SHP77 (cell line): ENCODE measurements around the gene CCDC7.
"Not testable (repeated sequence)": the region's sequence is repeated elsewhere in the genome, so short reads cannot be mapped to it uniquely, and the experiment has no call there.

Source experiments
- DNase-seq, 2 experiments: peaks; one replicate each; lab custom pipeline; 2025; lab: John Stamatoyannopoulos, UW

Gene CCDC7

DNA sequence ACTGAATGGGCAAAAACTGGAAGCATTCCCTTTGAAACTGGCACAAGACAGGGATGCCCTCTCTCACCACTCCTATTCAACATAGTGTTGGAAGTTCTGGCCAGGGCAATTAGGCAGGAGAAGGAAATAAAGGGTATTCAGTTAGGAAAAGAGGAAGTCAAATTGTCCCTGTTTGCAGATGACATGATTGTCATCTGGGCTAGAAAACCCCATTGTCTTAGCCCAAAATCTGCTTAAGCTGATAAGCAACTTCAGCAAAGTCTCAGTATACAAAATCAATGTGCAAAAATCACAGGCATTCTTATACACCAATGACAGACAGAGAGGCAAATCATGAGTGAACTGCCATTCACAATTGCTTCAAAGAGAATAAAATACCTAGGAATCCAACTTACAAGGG, 116.8 kb downstream of the CCDC7 start:
- DNase-seq = not testable (repeated sequence)

DNA sequence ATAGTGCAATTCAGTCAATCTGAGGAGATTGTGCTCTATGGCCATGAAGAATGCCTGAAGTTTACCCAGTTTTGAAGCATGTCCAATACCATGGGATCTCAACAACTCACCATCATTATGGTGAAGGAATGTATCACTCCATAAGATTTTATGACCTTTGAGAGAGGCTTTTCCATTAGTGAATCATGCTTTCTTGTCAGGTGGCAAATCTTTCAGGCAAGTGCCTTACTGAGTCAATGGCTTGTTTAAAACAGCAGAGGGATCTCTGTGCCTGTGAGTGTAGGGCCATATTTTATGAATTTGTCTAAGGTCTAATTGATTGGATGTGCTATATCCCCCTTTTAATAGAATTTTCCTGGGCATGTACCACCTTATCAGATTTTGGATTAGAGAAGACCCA, 131.5 kb downstream of the CCDC7 start:
- DNase-seq = no peak

- no peak for DNase-seq
These were observed 137.0 kb downstream of the CCDC7 start for GRCh38 chr10:32582946-32583345.

GRCh38 chr10:32598022-32598421, 152.1 kb downstream of the CCDC7 start:
- not testable (repeated sequence) for DNase-seq

GRCh38 chr10:32600317-32600716, 154.4 kb downstream of the CCDC7 start:
- no peak for DNase-seq

DNA sequence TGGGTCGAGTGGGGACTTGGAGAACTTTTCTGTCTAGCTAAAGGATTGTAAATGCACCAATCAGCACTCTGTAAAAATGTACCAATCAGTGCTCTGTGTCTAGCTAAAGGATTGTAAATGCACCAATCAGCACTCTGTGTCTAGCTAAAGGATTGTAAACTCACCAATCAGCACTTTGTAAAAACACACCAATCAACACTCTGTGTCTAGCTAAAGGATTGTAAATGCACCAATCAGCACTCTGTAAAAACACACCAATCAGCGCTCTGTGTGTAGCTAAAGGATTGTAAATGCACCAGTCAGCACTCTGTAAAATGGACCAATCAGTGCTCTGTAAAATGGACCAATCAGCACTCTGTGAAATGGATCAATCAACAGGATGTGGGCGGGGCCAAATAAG, 155.6 kb downstream of the CCDC7 start:
- not testable (repeated sequence) for DNase-seq

- DNase-seq = no peak
These were observed 159.8 kb downstream of the CCDC7 start for GRCh38 chr10:32605787-32606186.

GRCh38 chr10:32610543-32610942, 164.6 kb downstream of the CCDC7 start:
- not testable (repeated sequence) for DNase-seq

- DNase-seq = no peak
These were observed 170.5 kb downstream of the CCDC7 start for GRCh38 chr10:32616438-32616837.

DNA sequence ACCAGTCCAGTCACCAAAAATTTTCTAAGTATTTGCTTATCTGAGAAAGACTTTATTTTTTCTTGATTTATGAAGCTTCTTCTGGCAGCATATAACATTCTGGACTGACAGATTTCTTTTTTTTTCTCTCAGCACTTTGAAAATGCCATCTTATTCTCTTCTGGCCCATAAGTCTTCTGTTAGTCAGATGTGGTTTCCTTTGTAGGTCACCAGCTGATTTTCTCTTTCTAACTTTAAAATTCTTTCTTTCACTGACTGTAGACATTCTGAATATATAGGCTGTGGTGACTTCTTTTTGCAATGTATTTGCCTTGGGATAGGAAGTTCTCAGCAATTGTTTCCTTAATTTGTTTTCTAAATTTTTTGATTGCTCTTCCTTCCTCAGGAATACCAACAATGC, 172.5 kb downstream of the CCDC7 start:
- DNase-seq = no peak

DNA sequence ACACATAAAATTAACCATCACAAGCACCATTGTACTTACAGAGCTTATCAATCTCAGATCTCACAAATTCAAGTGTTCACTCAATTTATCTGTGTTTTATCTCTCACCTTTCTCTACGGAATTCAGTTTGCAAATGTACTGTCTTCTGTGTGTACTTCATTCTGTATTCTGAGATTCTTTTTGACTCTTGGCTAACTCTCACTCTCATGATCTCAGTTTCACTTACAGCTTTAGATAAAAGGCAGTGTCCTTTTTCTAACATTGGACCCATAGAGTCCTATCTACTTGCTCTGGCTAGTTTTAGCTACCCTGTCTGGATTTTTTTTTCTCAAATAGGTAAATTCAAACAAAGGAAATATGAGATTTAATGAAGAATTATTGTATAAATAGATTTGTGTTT, 176.0 kb downstream of the CCDC7 start:
- DNase-seq = no peak

GRCh38 chr10:32622409-32622808, 176.5 kb downstream of the CCDC7 start:
- DNase-seq = no peak

GRCh38 chr10:32627183-32627582, 181.2 kb downstream of the CCDC7 start:
- no peak for DNase-seq

DNA sequence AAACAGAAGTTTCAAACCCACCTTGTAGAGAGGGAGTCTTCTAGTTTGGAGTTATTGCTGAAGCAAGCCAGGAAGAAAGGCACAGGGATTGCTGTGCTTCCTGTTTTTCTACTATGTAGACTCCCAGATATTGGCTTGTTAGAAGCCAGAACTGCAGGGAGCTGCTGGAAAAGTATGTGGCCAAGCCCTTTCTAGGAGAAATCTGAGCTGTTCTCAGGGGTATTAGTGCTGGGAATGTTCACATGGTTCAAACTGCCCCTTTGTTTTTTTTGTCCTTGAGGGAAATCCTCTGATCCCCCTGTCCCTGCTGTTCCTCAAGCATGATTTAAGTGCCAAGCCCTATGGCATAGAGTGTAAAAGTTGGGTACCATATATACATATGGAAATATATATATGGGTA, 184.0 kb downstream of the CCDC7 start:
- DNase-seq = no peak

GRCh38 chr10:32646535-32646934, 200.6 kb downstream of the CCDC7 start:
- DNase-seq = no peak

GRCh38 chr10:32650246-32650655, 204.3 kb downstream of the CCDC7 start:
- no peak for DNase-seq

DNA sequence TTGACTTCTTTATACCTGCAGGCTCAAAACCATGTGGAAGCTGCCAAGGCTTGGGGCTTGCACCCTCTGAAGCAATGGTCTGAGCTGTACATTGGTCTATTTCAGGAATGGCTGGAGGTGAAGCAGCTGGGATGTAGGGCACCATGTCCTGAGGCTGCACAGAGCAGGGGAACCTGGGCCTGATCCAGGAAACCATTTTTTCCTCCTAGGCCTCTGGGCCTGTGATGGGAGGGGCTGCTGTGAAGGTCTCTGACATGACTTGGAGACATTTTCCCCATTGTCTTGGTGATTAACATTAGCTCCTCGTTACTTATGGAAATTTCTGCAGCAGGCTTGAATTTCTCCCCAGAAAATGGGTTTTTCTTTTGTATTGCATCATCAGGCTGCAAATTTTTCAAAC, 211.5 kb downstream of the CCDC7 start:
- DNase-seq = not testable (repeated sequence)

DNA sequence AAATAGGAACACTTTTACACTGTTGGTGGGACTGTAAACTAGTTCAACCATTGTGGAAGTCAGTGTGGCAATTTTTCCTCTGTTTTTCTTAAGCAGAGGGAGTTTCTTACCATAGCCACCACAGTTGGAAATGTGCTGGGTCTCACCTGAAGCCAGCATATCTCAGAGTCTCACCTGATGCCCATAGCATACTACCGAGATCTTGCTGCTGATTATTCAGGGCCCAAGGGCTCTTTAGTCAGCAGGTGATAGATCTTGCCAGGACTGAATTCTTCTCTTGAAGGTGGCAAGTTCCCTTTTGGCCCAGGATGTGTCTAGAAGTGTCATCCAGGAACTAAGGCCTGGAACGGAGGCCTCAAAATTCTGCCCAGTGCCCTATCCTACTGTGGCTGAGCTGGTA, 215.4 kb downstream of the CCDC7 start:
- DNase-seq = no peak

- DNase-seq = no peak
These were observed 235.0 kb downstream of the CCDC7 start for GRCh38 chr10:32680803-32681557.

DNA sequence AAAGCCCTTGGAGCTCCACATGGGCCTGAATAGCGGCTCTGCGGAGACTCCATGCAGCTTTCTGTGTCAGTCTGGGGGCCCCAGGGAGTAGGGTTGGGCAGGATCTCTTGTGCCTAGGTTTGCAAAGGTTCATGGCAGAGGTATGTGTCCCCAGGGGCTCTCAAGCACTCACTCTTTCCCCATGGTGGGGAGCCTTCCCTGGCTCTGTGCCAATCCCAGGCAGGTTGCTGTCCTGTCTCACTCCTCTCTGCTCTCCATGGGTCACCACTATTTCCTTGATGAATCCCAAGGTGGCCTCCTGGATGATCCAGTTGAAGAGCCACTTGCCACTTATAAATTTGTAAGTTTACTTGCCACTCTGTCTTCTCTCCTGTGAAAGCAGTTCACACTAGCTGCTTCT, 238.4 kb downstream of the CCDC7 start:
- no peak for DNase-seq

- DNase-seq = no peak
These were observed 241.2 kb downstream of the CCDC7 start for GRCh38 chr10:32687116-32687515.

DNA sequence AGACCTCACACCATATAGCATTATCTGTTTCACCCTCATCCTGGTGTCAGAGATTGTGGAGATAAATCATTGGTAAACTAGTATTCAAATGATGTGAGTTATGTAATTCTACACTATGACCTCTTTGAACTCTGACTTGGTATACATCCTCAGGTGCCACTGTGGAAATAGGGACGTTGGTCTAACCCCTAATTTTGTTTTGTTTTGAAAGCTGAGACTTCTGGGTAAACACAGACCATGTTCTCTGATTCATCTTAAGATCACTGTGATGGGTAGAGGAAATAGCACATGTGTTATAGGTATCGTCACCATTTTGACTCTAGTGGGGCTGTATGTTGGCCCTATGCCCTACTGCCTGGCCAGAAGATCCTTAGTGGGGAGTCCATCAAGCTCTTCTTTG, 241.6 kb downstream of the CCDC7 start:
- DNase-seq = no peak

- no peak for DNase-seq
These were observed 246.2 kb downstream of the CCDC7 start for GRCh38 chr10:32692174-32692573.

GRCh38 chr10:32693441-32693979, 247.6 kb downstream of the CCDC7 start:
- no peak for DNase-seq
